SK-N-SH treated with all-trans-retinoic acid at 6 μM for 48 hours (cell line): ENCODE measurements around the gene SVOPL.

Experiments
- ATAC-seq: fragments of 200-7000 bp; cut with Tn5 transposase; 3 replicates; pipeline ENCODE4 v1.9.1; 2020; ENCODE audit warnings: mild to moderate bottlenecking, moderate library complexity
- ARNTL ChIP-seq: fragments of 450-650 bp; formaldehyde crosslinking; IDR thresholded peaks from 2 replicates; pipeline ENCODE4 v1.5.0; 2020; ENCODE audit warnings: low read depth, mild to moderate bottlenecking, moderate library complexity, borderline replicate concordance
- BACH2 ChIP-seq: fragments of 250-450 bp; sonication (Bioruptor Pico); IDR thresholded peaks from 2 replicates; pipeline ENCODE4 v1.9.0; 2021; ENCODE audit warnings: mild to moderate bottlenecking, borderline replicate concordance
- CREB5 ChIP-seq: fragments of 250-450 bp; sonication (Bioruptor Pico); IDR thresholded peaks from 2 replicates; pipeline ENCODE4 v1.5.1; 2020; ENCODE audit warnings: low read depth, mild to moderate bottlenecking, moderate library complexity
- CSDC2 ChIP-seq: fragments of 250-450 bp; sonication (Bioruptor Pico); IDR thresholded peaks from 2 replicates; pipeline ENCODE4 v1.5.0; 2020; ENCODE audit warnings: mild to moderate bottlenecking, moderate library complexity
- CSRNP3 ChIP-seq: fragments of 250-450 bp; sonication (Bioruptor Pico); IDR thresholded peaks from 2 replicates; pipeline ENCODE4 v1.5.1; 2021; ENCODE audit warnings: mild to moderate bottlenecking, moderate library complexity
- ESRRG ChIP-seq: fragments of 250-450 bp; sonication (Bioruptor Pico); IDR thresholded peaks from 2 replicates; pipeline ENCODE4 v1.6.1; 2021; ENCODE audit warnings: mild to moderate bottlenecking
- GLIS3 ChIP-seq: fragments of 250-450 bp; sonication (Bioruptor Pico); IDR thresholded peaks from 2 replicates; pipeline ENCODE4 v1.5.0; 2020; ENCODE audit warnings: mild to moderate bottlenecking, moderate library complexity
- ISL1 ChIP-seq: fragments of 250-450 bp; sonication (Bioruptor Pico); IDR thresholded peaks from 2 replicates; pipeline ENCODE4 v2.1.2; 2022; ENCODE audit warnings: mild to moderate bottlenecking, moderate library complexity
- OSR1 ChIP-seq: fragments of 250-450 bp; sonication (Bioruptor Pico); IDR thresholded peaks from 2 replicates; pipeline ENCODE4 v1.8.0; 2022; ENCODE audit warnings: moderate library complexity, mild to moderate bottlenecking, inconsistent platforms
- PATZ1 ChIP-seq: fragments of 250-450 bp; sonication (Bioruptor Pico); IDR thresholded peaks from 2 replicates; pipeline ENCODE4 v1.8.0; 2020; ENCODE audit warnings: mild to moderate bottlenecking, moderate library complexity, borderline replicate concordance
- POU6F1 ChIP-seq: fragments of 250-450 bp; sonication (Bioruptor Pico); IDR thresholded peaks from 2 replicates; pipeline ENCODE4 v1.8.0; 2021; ENCODE audit warnings: low read depth, mild to moderate bottlenecking, moderate library complexity, borderline replicate concordance
- PPARA ChIP-seq: fragments of 250-450 bp; sonication (Bioruptor Pico); IDR thresholded peaks from 2 replicates; pipeline ENCODE4 v1.5.0; 2020; ENCODE audit warnings: mild to moderate bottlenecking, borderline replicate concordance
- RARB ChIP-seq: fragments of 250-450 bp; sonication (Bioruptor Pico); IDR thresholded peaks from 2 replicates; pipeline ENCODE4 v1.8.0; 2021; ENCODE audit warnings: mild to moderate bottlenecking, moderate library complexity
- SNAI2 ChIP-seq: fragments of 250-450 bp; sonication (Bioruptor Pico); IDR thresholded peaks from 2 replicates; pipeline ENCODE4 v1.5.0; 2020; ENCODE audit warnings: mild to moderate bottlenecking, moderate library complexity
- TOX ChIP-seq: fragments of 250-450 bp; sonication (Bioruptor Pico); IDR thresholded peaks from 2 replicates; pipeline ENCODE4 v1.8.0; 2021; ENCODE audit warnings: mild to moderate bottlenecking, moderate library complexity, borderline replicate concordance
- TSHZ2 ChIP-seq: fragments of 250-450 bp; sonication (Bioruptor Pico); IDR thresholded peaks from 2 replicates; pipeline ENCODE4 v1.5.0; 2020; ENCODE audit warnings: mild to moderate bottlenecking, moderate library complexity
- ZC3H10 ChIP-seq: fragments of 250-450 bp; sonication (Bioruptor Pico); IDR thresholded peaks from 2 replicates; pipeline ENCODE4 v1.5.1; 2021; ENCODE audit warnings: mild to moderate bottlenecking, moderate library complexity
- ZFP3 ChIP-seq: fragments of 250-450 bp; sonication (Bioruptor Pico); IDR thresholded peaks from 2 replicates; pipeline ENCODE4 v1.5.0; 2020; ENCODE audit warnings: mild to moderate bottlenecking, moderate library complexity
- ZFP30 ChIP-seq: fragments of 450-650 bp; formaldehyde crosslinking; IDR thresholded peaks from 2 replicates; pipeline ENCODE4 v1.5.0; 2022; ENCODE audit warnings: mild to moderate bottlenecking, moderate library complexity
- ZNF565 ChIP-seq: fragments of 450-650 bp; formaldehyde crosslinking; conservative IDR thresholded peaks from 2 replicates; pipeline ENCODE4 v1.5.0; 2020; ENCODE audit warnings: low read depth, mild to moderate bottlenecking, moderate library complexity

SVOPL gene

GRCh38 chr7:138749960-138750359 lies 48.8 kb upstream of the SVOPL start:
- TF ChIP-seq RARB (CRISPR knock-in tag) (no peak), GLIS3 (CRISPR knock-in tag) (no peak), ZC3H10 (no peak), TSHZ2 (no peak), ZFP30 (CRISPR knock-in tag) (no peak), CREB5 (CRISPR knock-in tag) (no peak), ESRRG (CRISPR knock-in tag) (no peak), OSR1 (CRISPR knock-in tag) (no peak), CSDC2 (CRISPR knock-in tag) (no peak)
- no peak for ATAC-seq

GRCh38 chr7:138748666-138749065 lies 47.5 kb upstream of the SVOPL start:
- TF ChIP-seq CSDC2 (CRISPR knock-in tag) = no peak
- no peak for TF ChIP-seq ZC3H10
- no peak for TF ChIP-seq ISL1 (CRISPR knock-in tag)
- no peak for TF ChIP-seq ZNF565 (CRISPR knock-in tag)
- no peak for TF ChIP-seq CSRNP3
- no peak for TF ChIP-seq PATZ1
- no peak for TF ChIP-seq BACH2
- TF ChIP-seq TSHZ2 = no peak
- TF ChIP-seq RARB (CRISPR knock-in tag) = no peak
- no peak for TF ChIP-seq PPARA
- TF ChIP-seq GLIS3 (CRISPR knock-in tag) = no peak
- no peak for TF ChIP-seq ZFP3 (CRISPR knock-in tag)
- no peak for TF ChIP-seq ZFP30 (CRISPR knock-in tag)
- TF ChIP-seq OSR1 (CRISPR knock-in tag) = no peak
- ATAC-seq = no peak

GRCh38 chr7:138746073-138746472 lies 44.9 kb upstream of the SVOPL start:
- ATAC-seq = no peak
- TF ChIP-seq GLIS3 (CRISPR knock-in tag) = no peak
- no peak for TF ChIP-seq ARNTL (CRISPR knock-in tag)
- no peak for TF ChIP-seq CSDC2 (CRISPR knock-in tag)
- no peak for TF ChIP-seq OSR1 (CRISPR knock-in tag)
- no peak for TF ChIP-seq TOX (CRISPR knock-in tag)
- TF ChIP-seq ZC3H10 = no peak
- no peak for TF ChIP-seq SNAI2 (CRISPR knock-in tag)
- no peak for TF ChIP-seq PATZ1
- TF ChIP-seq ZNF565 (CRISPR knock-in tag) = no peak
- no peak for TF ChIP-seq BACH2
- TF ChIP-seq CSRNP3 = no peak
- no peak for TF ChIP-seq POU6F1 (CRISPR knock-in tag)
- TF ChIP-seq PPARA = no peak
- no peak for TF ChIP-seq ESRRG (CRISPR knock-in tag)
- no peak for TF ChIP-seq ZFP3 (CRISPR knock-in tag)
